HCT116 (cell line): ENCODE data around the gene GRPR.

Experiments used
- EZH2 ChIP-seq: fragments of 200-600 bp; sonication (generic); IDR thresholded peaks from 2 replicates; pipeline ENCODE4 v1.6.1; 2017; ENCODE audit warnings: antibody characterized with exemption, mixed run types
- EZH2phosphoT487 ChIP-seq: fragments of 200-600 bp; IDR thresholded peaks from 2 replicates; pipeline ENCODE4 v1.6.1; 2018; ENCODE audit warnings: antibody characterized with exemption, borderline replicate concordance
- POLR2AphosphoS5 ChIP-seq: IDR thresholded peaks from 2 replicates; pipeline ENCODE4 v1.6.1; 2011; ENCODE audit warnings: mild to moderate bottlenecking, low read depth, low read length, moderate library complexity
- TF ChIP-seq, protein P1 (sequence below), 3 experiments: fragments of 200-600 bp in 1 of 3; sonication (generic) in 1 of 3; IDR thresholded peaks in 2 of 3; conservative IDR thresholded peaks in 1 of 3; 2 replicates each; pipeline ENCODE4 v1.5.1; 2012 to 2017; ENCODE audit warnings: low read depth in 2 of 3, low read length in 2 of 3, antibody characterized with exemption in 1 of 3, borderline replicate concordance in 1 of 3, control low read depth in 1 of 3, mild to moderate bottlenecking in 1 of 3, mixed read lengths in 1 of 3, mixed run types in 1 of 3, moderate library complexity in 1 of 3; ENCODE audit not compliant: insufficient read depth in 1 of 3

DNA sequence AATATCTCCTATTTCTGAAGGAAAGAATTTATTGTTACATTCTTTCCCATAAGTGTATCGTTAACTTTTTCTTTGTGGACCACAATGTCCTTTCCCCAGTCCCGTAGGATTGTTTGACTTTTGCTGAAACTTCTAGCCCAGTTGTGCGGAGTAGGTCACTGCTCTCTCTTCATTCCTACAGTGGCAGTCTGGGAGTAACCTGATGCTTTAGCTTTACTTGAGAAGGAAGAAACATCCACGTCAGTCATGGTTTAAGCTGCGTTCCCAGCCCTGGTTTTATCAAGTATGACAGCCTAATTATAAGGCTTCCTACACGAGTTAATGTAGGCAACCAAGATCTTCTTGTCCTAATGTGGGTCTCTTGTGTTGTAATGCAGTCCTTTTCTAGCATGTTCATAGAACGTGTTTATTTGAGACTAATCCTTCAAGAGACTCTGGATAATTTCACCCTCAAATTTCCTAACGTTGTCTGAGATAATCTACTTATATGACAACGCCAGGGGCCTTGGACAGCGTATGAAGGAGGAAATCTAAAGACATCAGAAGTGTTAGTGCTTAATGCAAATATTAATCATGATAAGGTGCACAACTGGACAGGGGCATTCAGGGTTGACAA is 40.8 kb upstream of the GRPR start:
- no peak for TF ChIP-seq EZH2
- TF ChIP-seq, protein P1, sequence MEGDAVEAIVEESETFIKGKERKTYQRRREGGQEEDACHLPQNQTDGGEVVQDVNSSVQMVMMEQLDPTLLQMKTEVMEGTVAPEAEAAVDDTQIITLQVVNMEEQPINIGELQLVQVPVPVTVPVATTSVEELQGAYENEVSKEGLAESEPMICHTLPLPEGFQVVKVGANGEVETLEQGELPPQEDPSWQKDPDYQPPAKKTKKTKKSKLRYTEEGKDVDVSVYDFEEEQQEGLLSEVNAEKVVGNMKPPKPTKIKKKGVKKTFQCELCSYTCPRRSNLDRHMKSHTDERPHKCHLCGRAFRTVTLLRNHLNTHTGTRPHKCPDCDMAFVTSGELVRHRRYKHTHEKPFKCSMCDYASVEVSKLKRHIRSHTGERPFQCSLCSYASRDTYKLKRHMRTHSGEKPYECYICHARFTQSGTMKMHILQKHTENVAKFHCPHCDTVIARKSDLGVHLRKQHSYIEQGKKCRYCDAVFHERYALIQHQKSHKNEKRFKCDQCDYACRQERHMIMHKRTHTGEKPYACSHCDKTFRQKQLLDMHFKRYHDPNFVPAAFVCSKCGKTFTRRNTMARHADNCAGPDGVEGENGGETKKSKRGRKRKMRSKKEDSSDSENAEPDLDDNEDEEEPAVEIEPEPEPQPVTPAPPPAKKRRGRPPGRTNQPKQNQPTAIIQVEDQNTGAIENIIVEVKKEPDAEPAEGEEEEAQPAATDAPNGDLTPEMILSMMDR (IDR thresholded peaks at IDR 0.05 in 2 of 3, conservative IDR thresholded peaks at IDR 0.05 in 1 of 3; ENCODE audit: borderline replicate concordance in 1 of 3, insufficient read depth in 1 of 3, low read depth in 2 of 3, low read length in 2 of 3): no peak
- no peak for TF ChIP-seq EZH2phosphoT487
- no peak for TF ChIP-seq POLR2AphosphoS5
